Activated CD8-positive, alpha-beta memory T cell treated with anti-CD3 and anti-CD28 coated beads, Interleukin-2, amount 50 U/mL, for 24 hours (primary cell): ENCODE results near the gene PLS1.

Experiments
- DNase-seq: peaks from one replicate; pipeline ENCODE4 v3.0.0-alpha.2; 2020; ENCODE audit errors: extremely low read depth

The PLS1 gene

DNA sequence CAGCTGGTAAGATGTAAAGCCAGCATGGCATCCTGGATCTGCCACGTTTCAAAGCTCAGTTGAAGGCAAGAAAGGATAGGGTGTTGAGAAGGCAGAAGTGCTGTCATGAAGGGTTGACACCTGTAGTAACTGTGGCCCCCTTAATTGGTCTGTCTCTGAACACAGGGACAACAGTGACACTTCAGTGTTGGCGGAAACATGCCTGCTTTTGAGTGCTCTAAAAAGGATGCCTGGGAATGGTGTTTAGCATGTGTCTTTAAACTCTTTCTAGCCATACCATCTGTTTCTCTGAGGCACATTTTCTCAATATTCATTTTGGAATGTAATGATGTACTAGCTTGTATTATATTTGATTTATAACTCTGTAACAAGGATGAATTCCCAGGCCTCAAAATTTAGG, 42.1 kb downstream of the PLS1 start:
- no peak for DNase-seq

DNA sequence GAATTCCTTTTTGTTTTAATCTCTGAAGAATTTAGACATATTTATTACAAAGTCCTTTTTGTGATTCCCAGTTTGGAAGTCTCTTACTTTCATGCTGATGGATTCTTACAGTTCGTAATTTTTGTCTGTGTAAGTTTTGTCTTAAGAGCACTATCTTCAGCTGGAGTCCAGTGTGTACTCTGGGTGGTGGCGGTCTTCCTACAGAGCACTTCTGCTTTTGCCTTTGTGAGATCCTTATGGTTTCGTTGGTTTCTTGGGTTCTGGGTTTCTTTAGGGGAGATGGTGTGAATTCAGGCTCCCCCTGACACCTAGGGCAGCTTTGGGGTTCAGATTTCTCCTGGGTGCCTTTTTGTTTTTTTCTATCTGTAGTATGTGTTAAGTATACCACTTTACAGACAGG, 45.3 kb downstream of the PLS1 start:
- DNase-seq, result no peak

DNA sequence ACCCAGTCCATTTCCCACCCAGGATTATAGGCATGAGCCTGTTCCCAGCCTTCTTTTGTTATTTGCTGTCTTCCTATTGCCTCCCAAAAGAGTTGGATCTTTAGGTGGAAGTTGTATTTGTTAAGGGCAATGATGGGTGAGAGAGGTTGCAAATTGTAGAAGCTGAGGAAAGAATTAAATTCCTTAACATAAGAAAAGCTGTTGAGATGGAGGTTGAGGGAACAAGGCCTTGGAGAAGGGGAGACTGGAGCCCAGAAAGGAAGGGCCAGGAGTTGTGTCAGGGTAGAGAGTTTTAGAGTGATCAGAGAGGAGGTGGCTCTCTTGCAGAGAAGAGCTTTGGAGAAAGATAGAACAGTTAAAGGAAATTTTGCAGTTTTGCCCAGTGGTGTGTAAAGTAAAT, 46.8 kb downstream of the PLS1 start:
- DNase-seq, result no peak

DNA sequence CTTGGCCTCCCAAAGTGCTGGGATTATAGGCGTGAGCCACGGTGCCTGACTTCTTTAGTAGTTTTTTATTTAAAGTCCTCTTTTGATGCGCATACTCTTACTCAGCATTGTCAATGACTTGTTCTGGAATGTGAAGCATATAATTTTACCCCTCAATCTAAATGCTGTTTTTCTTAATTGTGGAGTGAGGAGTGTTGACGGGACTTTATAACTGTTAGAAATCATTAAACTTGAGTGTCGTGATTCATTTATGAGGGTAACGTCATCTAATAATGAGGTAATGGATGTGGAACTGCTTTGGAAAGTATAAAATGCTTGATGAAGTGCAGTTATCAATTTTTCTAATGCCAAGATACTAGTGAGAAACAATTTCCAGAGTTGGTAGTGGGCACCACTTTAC, 48.3 kb downstream of the PLS1 start:
- DNase-seq, result no peak

DNA sequence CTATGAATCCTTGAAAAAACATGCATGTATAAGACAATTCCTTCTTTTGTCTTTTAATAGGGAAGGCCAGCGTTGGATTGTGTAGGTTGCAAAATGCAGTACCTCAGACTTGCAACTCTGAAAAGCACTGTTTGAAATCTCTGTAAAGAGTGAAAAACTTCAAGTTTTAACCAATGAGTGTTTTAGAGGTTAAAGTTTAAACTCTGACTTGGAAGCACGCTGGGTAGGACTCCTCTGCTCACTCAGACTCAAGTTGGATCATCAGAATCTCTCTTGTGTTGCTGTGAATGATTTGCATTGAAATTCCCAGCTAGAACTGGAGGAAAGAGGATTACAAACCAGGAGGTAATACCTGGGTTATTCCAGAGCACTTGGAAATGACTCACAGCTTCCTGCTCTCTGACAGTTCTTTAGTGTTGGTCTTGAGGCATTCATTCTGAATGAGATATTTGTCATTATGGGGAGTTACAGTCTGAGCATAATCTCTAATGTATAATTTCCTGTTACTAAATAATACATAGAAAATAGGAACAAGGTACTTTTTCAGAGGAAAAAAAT, 49.1 kb downstream of the PLS1 start:
- no peak for DNase-seq

DNA sequence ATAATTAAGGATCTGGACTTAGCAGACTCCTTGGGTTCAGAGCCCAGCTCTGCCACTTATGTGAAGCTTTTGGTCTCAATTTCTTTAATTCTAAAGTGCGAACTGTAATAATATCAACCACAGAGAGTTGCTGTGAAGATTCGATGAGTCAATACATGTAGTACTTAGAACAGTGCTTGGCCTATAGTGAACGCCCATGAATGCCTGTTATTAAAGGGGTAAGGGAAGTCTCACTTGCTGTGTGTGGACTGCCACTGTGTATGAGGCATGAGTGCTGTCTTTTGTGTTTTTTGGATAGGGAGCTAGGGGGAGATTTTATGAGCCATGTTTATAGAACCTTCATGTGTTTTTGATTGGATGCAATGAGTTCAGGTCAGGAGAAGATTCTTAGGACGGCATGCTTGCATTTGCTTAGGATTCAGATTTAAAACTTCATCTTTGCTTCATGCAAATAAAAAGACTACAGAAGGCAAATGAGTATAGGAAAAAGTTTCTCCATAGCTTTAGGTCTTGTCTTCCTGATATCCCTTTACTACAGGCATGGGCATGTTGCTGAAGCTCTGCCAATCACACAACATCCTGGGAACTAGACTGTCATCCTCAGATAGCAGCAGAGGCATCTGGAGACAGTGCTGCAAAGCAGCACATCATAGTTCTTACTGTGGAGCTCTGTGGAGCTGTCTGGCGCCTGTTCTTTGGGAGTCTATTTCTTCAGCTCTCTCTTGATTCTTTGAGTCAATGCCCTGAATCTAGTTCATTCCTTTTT, 50.0 kb downstream of the PLS1 start:
- no peak for DNase-seq

DNA sequence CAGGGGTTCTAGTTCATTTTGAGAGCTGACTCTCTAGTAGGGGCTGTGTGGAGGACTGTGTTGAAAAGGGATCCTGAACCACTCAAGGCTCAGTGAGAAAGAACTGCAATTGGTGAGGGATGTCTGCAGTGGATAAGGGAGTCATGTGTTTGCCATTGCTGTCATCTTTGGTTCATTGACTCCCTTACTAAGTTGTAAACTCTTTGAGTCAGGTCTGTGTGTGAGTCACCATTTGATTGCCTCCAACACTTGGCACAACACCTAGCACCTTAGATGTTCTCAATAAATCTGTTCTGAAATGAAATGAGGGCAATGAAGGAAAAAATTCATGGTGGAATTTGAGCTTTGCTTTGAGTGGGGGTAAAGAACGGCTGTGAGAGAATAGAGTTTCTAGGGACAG, 51.7 kb downstream of the PLS1 start:
- DNase-seq, result no peak

DNA sequence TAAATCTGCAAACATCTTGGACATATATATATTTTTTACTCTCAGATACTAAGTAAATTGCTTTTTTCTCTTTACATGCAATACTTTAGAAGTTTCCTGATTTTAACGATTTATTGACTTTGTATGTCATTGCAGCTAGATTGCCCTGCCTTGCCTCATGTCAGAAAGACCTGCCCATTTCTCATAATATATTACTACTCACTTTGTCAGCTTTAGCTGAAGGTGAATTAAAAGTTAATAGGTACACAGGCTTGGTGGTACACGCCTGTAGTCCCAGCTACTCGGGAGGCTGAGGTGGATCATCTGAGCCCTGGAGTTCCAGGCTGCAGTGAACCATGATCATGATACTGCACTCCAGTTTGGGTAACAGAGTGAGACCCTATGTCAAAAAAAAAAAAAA, 52.8 kb downstream of the PLS1 start:
- no peak for DNase-seq

DNA sequence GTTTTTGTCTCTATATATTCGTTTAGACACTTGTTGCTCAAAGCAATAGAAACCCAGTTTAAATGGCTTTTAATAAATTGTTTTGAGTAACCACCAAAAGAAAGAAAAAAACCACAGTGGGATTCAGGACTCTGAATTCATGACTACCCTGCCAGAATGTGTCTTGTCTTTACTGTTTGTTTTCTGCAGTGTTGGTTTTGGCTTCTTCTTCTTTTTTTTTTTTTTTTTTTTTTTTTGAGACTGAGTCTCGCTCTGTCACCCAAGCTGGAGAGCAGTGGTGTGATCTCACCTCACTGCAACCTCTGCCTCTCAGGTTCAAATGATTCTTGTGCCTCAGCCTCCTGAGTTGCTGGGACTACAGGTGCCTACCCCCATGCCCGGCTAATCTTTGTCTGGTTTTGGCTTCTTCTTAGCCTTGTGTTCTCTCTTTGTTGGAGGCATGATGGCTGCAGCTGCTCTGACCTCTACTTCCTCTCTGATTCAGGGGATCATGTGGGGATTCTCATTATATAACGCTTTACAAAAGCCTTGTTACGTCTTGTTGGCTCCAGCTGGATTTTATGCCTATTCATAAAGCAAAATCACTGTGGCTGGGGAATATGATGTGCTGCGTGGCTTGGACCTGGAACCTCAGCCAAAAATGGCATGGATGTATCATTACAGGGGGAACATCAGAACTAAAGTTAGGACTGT, 54.0 kb downstream of the PLS1 start:
- DNase-seq, result no peak

DNA sequence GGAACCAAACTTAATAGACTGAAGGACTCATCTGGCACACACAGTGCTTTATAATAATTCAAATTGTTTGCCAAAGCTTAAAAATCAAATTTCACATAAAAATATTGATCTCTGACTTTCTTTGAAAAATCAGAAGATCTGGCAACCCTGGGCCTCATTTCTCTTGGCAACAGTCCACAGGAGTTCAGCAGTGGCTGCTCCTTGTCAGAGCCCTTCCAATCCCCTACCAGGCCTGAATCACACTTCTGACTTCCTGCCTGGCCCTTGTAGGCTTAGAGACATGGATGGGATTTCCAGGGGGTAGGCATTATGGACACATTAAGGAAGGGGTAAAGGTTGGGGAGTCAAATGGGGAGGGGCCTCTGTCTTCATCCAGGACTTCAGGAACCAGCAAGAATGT, 55.5 kb downstream of the PLS1 start:
- no peak for DNase-seq

DNA sequence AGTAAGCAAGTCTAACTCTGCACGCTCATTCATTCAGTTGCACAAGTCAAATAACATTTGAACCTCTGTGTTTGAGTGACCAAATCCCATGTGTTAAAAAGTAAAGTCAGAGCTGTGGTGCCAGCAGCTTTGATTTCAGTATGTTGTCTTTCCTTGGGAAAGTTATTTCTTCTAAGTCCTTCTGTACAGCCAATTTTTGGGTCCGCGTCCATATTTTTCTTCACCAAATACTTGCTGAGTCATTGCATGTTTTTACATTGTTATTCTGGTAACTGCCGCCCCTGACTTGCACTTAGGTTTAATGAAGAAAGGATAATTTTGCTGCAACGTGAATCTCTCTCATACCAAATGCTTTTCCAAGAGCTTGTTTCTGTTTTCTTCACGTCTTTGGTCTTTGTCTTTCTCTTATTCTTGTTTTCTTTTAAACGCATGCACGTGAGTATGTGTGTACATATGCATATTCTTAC, 56.7 kb downstream of the PLS1 start:
- no peak for DNase-seq

DNA sequence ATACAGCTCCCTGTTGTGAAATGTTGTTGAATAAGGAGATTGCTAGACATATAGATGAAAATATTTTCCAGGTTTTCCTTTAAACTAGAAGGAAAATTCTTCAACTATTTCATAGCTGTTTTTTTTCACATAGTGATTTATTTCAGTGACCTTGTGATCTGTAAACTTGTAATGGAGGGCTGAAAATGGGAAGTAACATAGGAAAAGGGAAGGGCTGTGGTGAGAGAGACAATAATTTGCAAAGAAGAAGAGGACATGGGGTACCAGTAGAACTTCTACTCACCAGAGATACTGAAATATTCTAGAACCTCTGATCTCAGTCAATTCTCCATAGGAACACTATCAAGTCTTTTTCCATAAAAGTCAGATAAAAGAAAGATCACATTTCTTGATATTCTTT, 60.4 kb downstream of the PLS1 start:
- no peak for DNase-seq

DNA sequence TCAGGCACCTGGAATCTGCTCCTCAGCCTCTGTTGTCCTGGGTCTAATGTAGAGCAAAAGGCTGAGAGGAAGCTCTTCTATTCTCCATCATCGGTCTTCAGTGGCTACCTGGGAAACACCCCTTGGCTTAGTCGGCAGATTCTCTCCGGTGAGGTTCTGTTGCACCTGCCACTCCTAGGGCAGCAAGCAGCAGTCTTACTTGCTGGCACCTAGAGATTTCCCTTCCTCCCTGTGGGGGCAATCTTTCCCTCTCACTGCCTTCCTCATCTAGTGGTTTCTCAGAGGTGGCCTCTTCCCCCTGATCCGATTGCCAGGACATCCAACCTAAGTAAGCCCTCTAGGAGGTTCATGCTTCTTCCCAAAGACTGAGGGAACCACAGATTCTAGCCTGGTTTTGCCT, 60.8 kb downstream of the PLS1 start:
- no peak for DNase-seq

DNA sequence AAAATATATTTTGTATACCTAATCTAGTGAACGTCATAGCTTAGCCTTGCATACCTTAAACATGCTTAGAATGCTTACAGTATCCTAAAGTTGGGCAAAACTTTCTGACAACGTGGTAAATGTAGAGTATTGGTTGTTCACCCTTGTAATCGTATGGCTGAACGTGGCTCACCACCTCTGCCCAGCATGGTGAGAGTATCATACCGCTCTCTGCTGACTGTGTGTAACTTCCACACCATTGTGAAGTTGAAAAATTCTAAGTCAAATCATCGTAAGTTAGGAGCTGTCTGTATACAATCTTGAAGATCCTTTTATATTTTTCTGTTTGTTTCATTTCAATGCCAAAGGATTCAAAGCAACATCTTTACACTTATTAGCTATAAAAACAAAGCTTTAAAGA, 64.2 kb downstream of the PLS1 start:
- no peak for DNase-seq

DNA sequence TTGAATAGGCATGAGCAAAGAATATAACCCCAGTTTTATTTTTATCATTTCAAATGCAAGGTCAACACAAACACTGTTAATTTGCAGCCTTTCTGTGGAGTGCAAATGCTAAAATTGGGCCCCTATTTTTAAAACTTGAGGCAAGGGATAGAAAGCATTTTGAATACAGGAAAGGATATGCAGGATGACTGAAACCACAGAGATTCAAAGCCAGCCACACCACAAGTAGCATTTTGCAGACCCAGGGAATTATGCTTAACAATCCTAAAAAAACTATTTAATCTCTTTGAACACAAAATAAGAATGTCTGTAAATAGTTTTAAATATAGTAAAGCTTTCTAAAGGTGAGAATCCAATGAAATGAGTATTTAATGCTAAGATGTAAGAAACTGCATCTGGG, 64.7 kb downstream of the PLS1 start:
- no peak for DNase-seq

DNA sequence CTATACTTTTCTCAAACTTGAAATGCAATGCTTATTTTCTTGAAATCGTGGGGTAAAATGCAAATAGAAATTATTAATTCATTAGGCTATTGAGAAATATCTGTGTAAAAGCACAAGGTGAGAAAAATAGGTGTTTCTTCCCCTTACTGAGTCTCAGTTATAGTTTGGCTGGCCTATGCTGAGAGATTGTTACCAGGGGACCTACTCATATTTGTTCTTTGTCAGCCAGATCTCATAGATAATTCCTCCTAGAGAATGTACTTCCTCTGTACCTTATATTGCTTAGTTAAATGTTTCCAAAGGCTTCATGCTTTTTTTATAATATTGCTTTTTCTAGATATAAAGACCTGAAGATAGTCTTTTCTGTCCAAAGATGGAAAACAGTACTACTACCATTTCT, 67.7 kb downstream of the PLS1 start:
- no peak for DNase-seq

DNA sequence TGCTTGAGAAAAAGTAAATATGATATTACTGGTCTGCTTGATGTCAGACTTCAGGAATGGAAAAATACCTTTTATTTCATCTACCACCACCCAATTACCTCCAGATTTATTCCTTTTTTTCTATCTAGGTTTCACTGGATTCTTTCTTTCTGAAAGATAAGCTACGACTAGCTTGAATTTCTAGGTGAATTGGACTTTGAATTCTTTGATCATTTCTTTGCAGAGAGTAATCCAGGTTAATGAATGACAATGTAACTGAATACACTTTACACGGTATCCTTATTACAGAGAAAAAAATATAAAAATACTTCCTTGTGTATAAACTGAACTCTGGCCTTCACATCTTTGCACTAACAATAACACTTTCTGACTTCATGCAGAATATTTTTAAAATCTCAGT, 68.1 kb downstream of the PLS1 start:
- DNase-seq, result no peak

DNA sequence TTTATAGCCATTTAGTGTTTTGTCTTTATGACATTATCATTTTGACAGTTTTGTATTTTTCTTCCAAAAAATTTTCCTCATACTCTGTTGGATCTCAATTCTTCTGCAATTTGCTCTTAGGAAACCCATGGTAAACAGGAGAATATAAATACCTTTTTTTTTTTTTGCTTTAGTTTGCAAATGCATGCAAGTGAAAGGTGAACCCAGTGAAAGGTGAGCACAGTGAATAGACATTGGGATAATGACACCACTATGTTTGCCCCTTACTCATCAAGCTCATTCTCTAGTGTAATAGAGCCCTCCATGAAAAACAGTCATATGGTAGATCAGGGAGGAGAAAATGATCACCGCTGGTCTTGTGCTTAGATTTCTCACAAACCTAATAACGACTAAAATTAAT, 68.6 kb downstream of the PLS1 start:
- no peak for DNase-seq

DNA sequence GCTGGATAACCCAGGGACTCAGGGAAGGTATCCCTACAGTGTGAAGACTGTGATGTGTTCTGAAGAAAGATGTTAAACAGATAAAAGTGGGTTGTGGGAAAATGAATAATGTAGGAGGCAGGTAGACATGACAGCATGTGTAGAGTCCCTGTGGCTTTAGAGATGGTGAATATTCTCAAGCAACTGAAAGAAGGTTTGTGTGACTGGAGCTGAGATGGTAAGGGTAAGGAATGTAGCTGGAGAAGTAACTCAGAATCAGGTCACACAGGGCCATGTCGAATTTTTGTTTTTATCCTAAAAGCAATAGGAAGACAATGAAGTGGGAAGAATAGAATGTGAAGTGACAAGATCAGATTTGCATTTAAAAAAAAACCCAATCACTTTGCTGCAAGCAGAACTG, 73.9 kb downstream of the PLS1 start:
- no peak for DNase-seq

DNA sequence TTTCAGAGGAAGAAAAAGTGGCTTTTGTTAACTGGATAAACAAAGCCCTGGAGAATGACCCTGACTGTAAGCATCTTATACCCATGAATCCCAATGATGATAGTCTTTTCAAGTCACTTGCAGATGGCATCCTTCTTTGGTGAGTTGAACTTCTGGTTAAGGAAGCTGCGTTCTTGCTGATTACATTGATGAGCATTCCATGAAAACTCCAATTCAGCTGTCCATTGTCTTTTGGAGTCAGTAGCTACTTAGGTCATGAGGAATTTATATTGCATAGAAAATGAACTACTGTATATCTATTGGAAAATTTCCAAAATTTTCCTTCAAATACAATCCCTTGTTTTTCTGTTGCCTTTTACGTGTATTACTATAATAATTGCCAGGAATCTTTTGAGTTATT, 80.0 kb downstream of the PLS1 start:
- no peak for DNase-seq

DNA sequence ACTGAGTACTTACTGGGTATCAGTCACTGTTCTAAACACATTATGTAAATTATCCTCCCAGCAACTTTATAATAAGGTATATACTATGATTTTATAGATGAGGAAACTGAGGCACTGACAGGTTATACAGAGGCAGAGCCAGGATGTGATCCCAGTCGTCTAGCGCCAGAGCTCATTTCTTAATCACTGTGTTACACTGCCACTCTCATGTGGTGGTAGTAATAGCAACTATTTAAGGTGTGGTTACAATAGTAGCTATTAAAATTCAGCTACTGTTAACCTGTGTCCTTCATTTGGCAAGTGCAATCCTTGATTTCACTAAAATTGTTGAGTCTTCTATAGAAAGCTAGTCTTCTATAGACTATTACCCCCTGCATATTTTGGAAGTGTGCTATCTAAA, 84.5 kb downstream of the PLS1 start:
- no peak for DNase-seq

DNA sequence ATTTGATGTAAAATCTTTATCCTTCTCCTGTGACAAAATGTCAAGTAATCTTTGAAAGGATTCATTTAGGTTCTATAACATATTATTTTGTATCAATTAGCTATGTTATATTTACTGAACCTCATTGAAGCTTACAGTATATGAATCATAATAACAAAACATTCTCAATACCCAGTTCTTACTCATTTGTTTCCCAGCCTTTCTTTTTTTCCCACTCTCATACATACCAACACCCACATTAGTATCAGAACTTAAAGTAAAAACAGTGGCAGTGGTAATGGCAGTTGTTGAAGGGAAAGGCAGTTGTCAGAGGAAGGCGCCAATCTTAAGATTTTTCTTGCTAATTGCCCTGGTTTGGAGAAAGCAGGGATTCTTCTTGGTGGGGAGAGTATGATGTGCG, 94.4 kb downstream of the PLS1 start:
- no peak for DNase-seq

DNA sequence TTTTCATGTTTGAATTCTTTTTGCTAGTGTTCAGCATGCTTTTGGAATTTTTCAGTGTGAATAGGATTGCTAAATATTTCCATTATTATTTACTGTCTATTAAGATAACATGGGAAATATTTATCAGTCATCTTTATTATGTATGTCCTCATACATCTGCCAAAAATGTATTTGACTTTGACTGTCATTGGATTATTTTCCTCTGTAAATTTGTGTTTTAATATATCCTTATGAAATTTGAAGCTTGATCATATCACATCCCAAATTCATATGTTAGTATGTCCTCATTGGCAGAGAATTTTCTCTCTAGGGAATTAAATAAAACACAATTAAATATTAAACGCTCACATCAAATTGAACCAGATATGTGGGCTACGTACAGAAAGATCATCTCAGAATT, 95.3 kb downstream of the PLS1 start:
- DNase-seq, result no peak
